GM10266 (cell line): Measurements from ENCODE around the gene SLC48A1.

Experiments used
- DNase-seq: peaks from one replicate; pipeline ENCODE4 v3.0.0; 2012; ENCODE audit errors: extremely low spot score
- CTCF ChIP-seq: IDR thresholded peaks from 2 replicates; pipeline ENCODE4 v1.5.1; 2012; ENCODE audit warnings: mild to moderate bottlenecking, low read depth; ENCODE audit not compliant: control insufficient read depth, insufficient read depth; ENCODE audit errors: missing control alignments

The SLC48A1 gene

GRCh38 chr12:47747596-47748506 is 25.2 kb upstream of the SLC48A1 start:
- no peak for DNase-seq
- no peak for TF ChIP-seq CTCF

GRCh38 chr12:47748507-47748828 is 24.6 kb upstream of the SLC48A1 start:
- no peak for DNase-seq
- no peak for TF ChIP-seq CTCF

GRCh38 chr12:47748899-47749298 is 24.1 kb upstream of the SLC48A1 start:
- no peak for DNase-seq
- no peak for TF ChIP-seq CTCF

- DNase-seq, result no peak
- TF ChIP-seq CTCF, result no peak
These were observed 22.7 kb upstream of the SLC48A1 start for GRCh38 chr12:47750229-47750798.

GRCh38 chr12:47750916-47751470 is 22.0 kb upstream of the SLC48A1 start:
- TF ChIP-seq CTCF, result no peak
- no peak for DNase-seq

GRCh38 chr12:47751561-47751960 is 21.5 kb upstream of the SLC48A1 start:
- no peak for TF ChIP-seq CTCF
- no peak for DNase-seq

GRCh38 chr12:47752121-47752520 is 20.9 kb upstream of the SLC48A1 start:
- TF ChIP-seq CTCF, result no peak
- DNase-seq, result no peak
